H1 (cell line): ENCODE data around the gene ZFP36L1. TPM values are rescaled to one million over a fixed set of nuclear protein-coding genes. Genes with fewer than 3 reads are reported as not detected.
A peak's percentile ranks its signal among the peaks of the same experiment; 100 is the strongest.

Experiments used
- CTCF ChIA-PET: fragments of 300-600 bp; sonication (Branson Sonifier 250); formaldehyde crosslinking; loops from one replicate; lab custom pipeline; 2021; ENCODE audit not compliant: partially characterized antibody; lab: Charles Lee
- POLR2A ChIA-PET: fragments of 300-600 bp; sonication (Branson Sonifier 250); formaldehyde crosslinking; loops from one replicate; lab custom pipeline; 2021; ENCODE audit warnings: inconsistent platforms; ENCODE audit not compliant: partially characterized antibody; lab: Charles Lee
- DNase-seq, 2 experiments: peaks; one replicate each; pipeline versions ENCODE4 v3.0.0 to v3.0.0-alpha.2; 2010 to 2022; ENCODE audit warnings: low spot score in 2 of 2, low read depth in 1 of 2, mixed read lengths in 1 of 2
- FAIRE-seq: peaks from 2 replicates; lab custom pipeline; 2011; peaks lifted over from hg19 to GRCh38; lab: Jason Lieb, UNC
- H2AFZ ChIP-seq: 2 replicates; pipeline ENCODE4 v1.8.1; 2012; ENCODE audit warnings: low read length, inconsistent platforms
- H2AK5ac ChIP-seq: 2 replicates; pipeline ENCODE4 v1.6.1; 2013; ENCODE audit warnings: low read depth, low read length
- H2BK120ac ChIP-seq: replicated peaks from 2 replicates; pipeline ENCODE3; 2013; ENCODE audit warnings: low read depth, low read length, inconsistent platforms
- H2BK12ac ChIP-seq: 2 replicates; pipeline ENCODE4 v1.6.1; 2013; ENCODE audit warnings: low read depth, low read length
- H2BK15ac ChIP-seq: 2 replicates; pipeline ENCODE4 v1.6.1; 2013; ENCODE audit warnings: low read length
- H2BK20ac ChIP-seq: 2 replicates; pipeline ENCODE4 v1.6.1; 2013; ENCODE audit warnings: low read length
- H2BK5ac ChIP-seq: 2 replicates; pipeline ENCODE4 v1.6.1; 2013; ENCODE audit warnings: low read depth, low read length
- H3K14ac ChIP-seq: 2 replicates; pipeline ENCODE4 v1.6.1; 2013; ENCODE audit warnings: inconsistent platforms; ENCODE audit not compliant: insufficient read length
- H3K18ac ChIP-seq: 2 replicates; pipeline ENCODE4 v1.6.1; 2013; ENCODE audit warnings: low read length; ENCODE audit errors: extremely low read depth
- H3K23ac ChIP-seq: 2 replicates; pipeline ENCODE4 v1.6.1; 2013; ENCODE audit warnings: inconsistent platforms; ENCODE audit not compliant: insufficient read length
- H3K23me2 ChIP-seq: 2 replicates; pipeline ENCODE4 v1.6.1; 2013; ENCODE audit warnings: low read depth, low read length
- H3K27ac ChIP-seq: 2 replicates; pipeline ENCODE4 v1.6.1; 2011; ENCODE audit warnings: low read depth, low read length, inconsistent platforms
- H3K27me3 ChIP-seq, 4 experiments: replicated peaks in 1 of 4; 1 replicate in 1 of 4; 2 replicates in 3 of 4; pipeline versions ENCODE4 v1.6.1 to v1.8.1; 2011 to 2013; ENCODE audit warnings: low read length in 3 of 4, mild to moderate bottlenecking in 3 of 4, inconsistent platforms in 2 of 4, mixed read lengths in 2 of 4, moderate library complexity in 1 of 4; ENCODE audit not compliant: control insufficient read depth in 3 of 4, insufficient read depth in 3 of 4; ENCODE audit errors: extremely low read depth in 1 of 4
- H3K36me3 ChIP-seq, 4 experiments: 2 replicates each; pipeline versions ENCODE4 v1.6.1 to v1.8.1; 2011 to 2013; ENCODE audit warnings: mild to moderate bottlenecking in 4 of 4, low read length in 3 of 4, moderate library complexity in 2 of 4, control low read depth in 1 of 4, inconsistent platforms in 1 of 4; ENCODE audit not compliant: insufficient read depth in 4 of 4, control insufficient read depth in 2 of 4
- H3K4ac ChIP-seq: replicated peaks from 2 replicates; pipeline ENCODE3; 2013; ENCODE audit warnings: low read length, low read depth, mixed read lengths, inconsistent platforms; ENCODE audit not compliant: insufficient read length
- H3K4me1 ChIP-seq, 4 experiments: replicated peaks in 1 of 4; 1 replicate in 1 of 4; 2 replicates in 3 of 4; pipeline versions ENCODE4 v1.6.1 to v1.8.1; 2011 to 2013; ENCODE audit warnings: low read length in 3 of 4, inconsistent platforms in 2 of 4, mixed read lengths in 1 of 4; ENCODE audit not compliant: insufficient read depth in 4 of 4, control insufficient read depth in 3 of 4
- H3K4me2 ChIP-seq, 2 experiments: 2 replicates each; pipeline versions ENCODE4 v1.6.1 to v1.8.1; 2011 to 2013; ENCODE audit warnings: low read depth in 2 of 2, low read length in 2 of 2, control low read depth in 1 of 2, inconsistent platforms in 1 of 2, mild to moderate bottlenecking in 1 of 2; ENCODE audit not compliant: insufficient read depth in 1 of 2
- H3K4me3 ChIP-seq, 4 experiments: fragments of 200-600, 300-600 bp in 1 of 4; sonication (generic), shearing (Covaris generic), sonication (Bioruptor Twin) in 1 of 4; 2 replicates each; pipeline versions ENCODE4 v1.5.1 to v1.8.1; 2011 to 2016; ENCODE audit warnings: low read length in 4 of 4, low read depth in 3 of 4, control low read depth in 2 of 4, inconsistent platforms in 2 of 4, mild to moderate bottlenecking in 2 of 4, mixed read lengths in 1 of 4, moderate library complexity in 1 of 4; ENCODE audit not compliant: insufficient read depth in 2 of 4; ENCODE audit errors: extremely low read depth in 1 of 4
- H3K56ac ChIP-seq: replicated peaks from 2 replicates; pipeline ENCODE3; 2013; ENCODE audit warnings: low read depth, mild to moderate bottlenecking, mixed read lengths, low read length, inconsistent platforms; ENCODE audit not compliant: insufficient read length
- H3K79me1 ChIP-seq: 2 replicates; pipeline ENCODE4 v1.6.1; 2013; ENCODE audit warnings: low read depth, low read length, control low read depth
- H3K79me2 ChIP-seq, 2 experiments: 2 replicates each; pipeline versions ENCODE4 v1.6.1 to v1.8.1; 2012 to 2013; ENCODE audit warnings: low read length in 2 of 2, mild to moderate bottlenecking in 2 of 2, inconsistent platforms in 1 of 2; ENCODE audit not compliant: insufficient read depth in 2 of 2, control insufficient read depth in 1 of 2
- H3K9ac ChIP-seq, 4 experiments: replicated peaks in 1 of 4; 1 replicate in 1 of 4; 2 replicates in 3 of 4; pipeline versions ENCODE4 v1.6.1 to v1.8.1; 2011 to 2013; ENCODE audit warnings: low read depth in 3 of 4, low read length in 3 of 4, control low read depth in 2 of 4, mild to moderate bottlenecking in 2 of 4, moderate library complexity in 2 of 4, inconsistent platforms in 1 of 4; ENCODE audit errors: extremely low read depth in 1 of 4
- H3K9me3 ChIP-seq, 2 experiments: 2 replicates each; pipeline versions ENCODE4 v1.6.1 to v1.8.1; 2012 to 2013; ENCODE audit warnings: mild to moderate bottlenecking in 2 of 2, moderate library complexity in 2 of 2, control low read depth in 1 of 2, inconsistent platforms in 1 of 2, low read depth in 1 of 2, low read length in 1 of 2, mixed read lengths in 1 of 2; ENCODE audit not compliant: insufficient read depth in 2 of 2
- H4K20me1 ChIP-seq, 2 experiments: replicated peaks in 1 of 2; 2 replicates each; pipeline versions ENCODE3 to v1.8.1; 2011 to 2013; ENCODE audit warnings: inconsistent platforms in 2 of 2, low read length in 2 of 2, mild to moderate bottlenecking in 1 of 2; ENCODE audit not compliant: insufficient read depth in 2 of 2, control insufficient read depth in 1 of 2
- H4K5ac ChIP-seq: 2 replicates; pipeline ENCODE4 v1.6.1; 2013; ENCODE audit warnings: low read length, low read depth, mixed read lengths, inconsistent platforms; ENCODE audit not compliant: insufficient read length
- H4K8ac ChIP-seq: 2 replicates; pipeline ENCODE4 v1.8.0; 2013; ENCODE audit warnings: mild to moderate bottlenecking, moderate library complexity, low read length, inconsistent platforms; ENCODE audit not compliant: insufficient read depth; ENCODE audit errors: extremely low read depth
- H4K91ac ChIP-seq: replicated peaks from 2 replicates; pipeline ENCODE3; 2013; ENCODE audit warnings: low read length, mixed read lengths, inconsistent platforms; ENCODE audit not compliant: insufficient read length
- BCL11A ChIP-seq, 2 experiments: IDR thresholded peaks; one replicate each; pipeline ENCODE4 v1.6.1; 2011; ENCODE audit warnings: low read depth in 2 of 2, low read length in 2 of 2, mild to moderate bottlenecking in 2 of 2
- POLR2A ChIP-seq, 2 experiments: IDR thresholded peaks; 1 replicate in 1 of 2; 2 replicates in 1 of 2; pipeline ENCODE4 v1.6.1; 2011; ENCODE audit warnings: low read depth in 2 of 2, low read length in 2 of 2, mild to moderate bottlenecking in 2 of 2; ENCODE audit errors: control extremely low read depth in 1 of 2
- RBBP5 ChIP-seq: IDR thresholded peaks from 2 replicates; pipeline ENCODE4 v1.7.1; 2012; ENCODE audit warnings: low read depth, mild to moderate bottlenecking, inconsistent platforms, low read length, moderate library complexity, borderline replicate concordance
- RNF2 ChIP-seq: fragments of 200-900, 300-1000 bp; sonication (generic); IDR thresholded peaks from 2 replicates; pipeline ENCODE4 v1.7.1; 2016; ENCODE audit warnings: borderline replicate concordance, low read depth, mild to moderate bottlenecking, antibody characterized with exemption, low read length; ENCODE audit not compliant: poor library complexity, severe bottlenecking; ENCODE audit errors: missing control alignments
- WGBS, 2 experiments: shearing (Covaris generic) in 1 of 2; methylation state at CpG; one replicate each; pipeline versions ENCODE4 v1.1.6 to v1.1.7; 2013 to 2015; ENCODE audit warnings: low lambda C conversion rate in 2 of 2, mixed read lengths in 2 of 2, inconsistent platforms in 1 of 2, low coverage in 1 of 2, missing lambda C conversion rate in 1 of 2; ENCODE audit not compliant: insufficient replicate concordance in 2 of 2, insufficient coverage in 1 of 2, insufficient read length in 1 of 2; ENCODE audit errors: extremely low coverage in 1 of 2, missing lambda C conversion rate in 1 of 2; 5-methylcytosine and 5-hydroxymethylcytosine counted together
- polyA plus RNA-seq, 7 experiments: library from polyadenylated mRNA; depleted of rRNA in 3 of 7; stranded (reverse) in 5 of 7; unstranded in 2 of 7; fragments of >200 nt in 5 of 7; fragments of 200-250 nt in 2 of 7; gene quantifications; 1 replicate in 5 of 7; 2 replicates in 1 of 7; 4 replicates in 1 of 7; pipeline versions ENCODE4 v1.2.1 to v1.2.3, GENCODE V29; 2011 to 2013; ENCODE audit warnings: missing spikeins in 2 of 7, mixed read lengths in 2 of 7
- total RNA-seq: library from RNA; stranded (reverse); fragmentation: NEBNext Ultra II Directional; extraction: Animal tissue kit (Norgen Biotek cat#: 25700); gene quantifications from 2 replicates; pipeline ENCODE4 v1.2.1, GENCODE V29; 2021

The ZFP36L1 gene
- total and polyA plus RNA-seq, 2 of the 8 experiments (the other 6 are each of a cell fraction or from before 2014, with no cell fraction given), result 80.4 to 132 TPM

DNA sequence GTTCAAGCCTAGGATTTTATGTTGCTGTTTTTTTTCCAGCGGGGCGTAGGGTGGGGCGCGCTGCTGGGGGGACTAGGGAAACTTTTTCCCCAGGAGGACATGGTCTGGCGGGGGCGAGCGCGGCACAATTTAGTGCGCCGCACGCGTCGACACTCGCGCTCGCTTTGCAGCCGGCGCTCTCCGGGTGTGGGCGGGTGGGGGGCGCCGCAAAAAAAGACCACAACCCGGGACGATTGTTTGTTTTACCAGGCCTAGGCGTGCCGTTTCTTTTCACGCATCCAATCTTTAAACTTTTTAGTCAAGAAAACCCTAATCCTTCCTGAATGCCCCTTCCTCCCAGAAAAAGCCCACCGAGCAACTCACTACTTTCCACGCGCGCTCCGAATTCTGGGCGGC, 865 bp upstream of the ZFP36L1 start:
- peak overlapping the region; percentile 95 for H3K18ac ChIP-seq
- FAIRE-seq, result no peak
- H3K23ac ChIP-seq, result no peak overlapping the region
- no peak overlapping the region for H2BK120ac ChIP-seq
- H3K79me2 ChIP-seq, result peaks cover 26 to 53% of the 10 kb centered on the region in 2 experiments
- H3K9ac ChIP-seq, result peak overlapping the region; percentile 91 to 97 (median 95)
- no peaks in the 10 kb centered on the region for H3K27me3 ChIP-seq
- H3K4me1 ChIP-seq, result peaks cover 5 to 32% (median 17%) of the 10 kb centered on the region in 4 experiments
- H2BK12ac ChIP-seq, result peak overlapping the region; percentile 93; the same call in 1 of the 2 replicates
- H3K36me3 ChIP-seq, result peaks cover 13 to 24% (median 16%) of the 10 kb centered on the region in 4 experiments
- peak overlapping the region; percentile 79 to 99 (median 94) for H3K4me3 ChIP-seq
- peak overlapping the region; percentile 79 for H3K56ac ChIP-seq
- WGBS, 2 experiments, result 1% methylated on average over 30 of the region's 33 CpGs; no CpG with 5 or more reads in 1 of the 2 experiments
- peaks cover 29 to 31% of the 10 kb centered on the region in 2 experiments for H4K20me1 ChIP-seq
- peaks cover 9% of the 10 kb centered on the region; the same call in 1 of the 2 replicates for H3K79me1 ChIP-seq
- peak overlapping the region; percentile 96 to 97 for H3K4me2 ChIP-seq
- TF ChIP-seq RBBP5, result 0 out of 2 replicates have a peak, but pooled peaks have one; percentile 66
- TF ChIP-seq POLR2A (IDR thresholded peaks at IDR 0.05; ENCODE audit: control extremely low read depth in 1 of 2, low read depth in 2 of 2, low read length in 2 of 2), result peak in 1 of 2 experiments; percentile 61; a peak in 2 of 3 replicates
- no peak for TF ChIP-seq BCL11A (IDR thresholded peaks at IDR 0.05; ENCODE audit: low read depth in 2 of 2, low read length in 2 of 2)
- no peak for TF ChIP-seq RNF2
- peak overlapping the region; percentile 99; the same call in 1 of the 2 replicates for H4K8ac ChIP-seq
- no peak overlapping the region for H3K14ac ChIP-seq
- peak overlapping the region; percentile 87; the same call in 1 of the 2 replicates for H2AK5ac ChIP-seq
- ChIA-PET POLR2A (interaction anchor here (0.7 to 9.6 kb wide), 50 partner anchors 9 to 1064 kb away, joined by 3 to 222 read pairs (median 5); no protein-coding TSS in a partner anchor), CTCF (interaction anchor here (1.0 kb wide), 1 partner anchor 63 kb away, joined by 3 read pairs; no protein-coding TSS in a partner anchor)
- H4K5ac ChIP-seq, result peak overlapping the region; percentile 95
- peaks cover 17% of the 10 kb centered on the region; the same call in 1 of the 2 replicates for H3K23me2 ChIP-seq
- 0 out of 4 replicates have a peak, but pooled peaks cover 0 to 3% of the 10 kb centered on the region in 2 experiments for H3K9me3 ChIP-seq
- no peak overlapping the region for H2BK15ac ChIP-seq
- no peak overlapping the region for H2BK20ac ChIP-seq
- no peak overlapping the region for H2AFZ ChIP-seq
- no peak for DNase-seq
- peak overlapping the region; percentile 98 for H3K27ac ChIP-seq
- H2BK5ac ChIP-seq, result peak overlapping the region; percentile 99
- H3K4ac ChIP-seq, result peak overlapping the region; percentile 63
- H4K91ac ChIP-seq, result peak overlapping the region; percentile 45
